SK-N-SH treated with all-trans-retinoic acid at 6 μM for 48 hours (cell line): ENCODE data around the gene SPART.

Experiments used
- BACH2 ChIP-seq: fragments of 250-450 bp; sonication (Bioruptor Pico); IDR thresholded peaks from 2 replicates; pipeline ENCODE4 v1.9.0; 2021; ENCODE audit warnings: mild to moderate bottlenecking, borderline replicate concordance
- OSR1 ChIP-seq: fragments of 250-450 bp; sonication (Bioruptor Pico); IDR thresholded peaks from 2 replicates; pipeline ENCODE4 v1.8.0; 2022; ENCODE audit warnings: moderate library complexity, mild to moderate bottlenecking, inconsistent platforms
- PATZ1 ChIP-seq: fragments of 250-450 bp; sonication (Bioruptor Pico); IDR thresholded peaks from 2 replicates; pipeline ENCODE4 v1.8.0; 2020; ENCODE audit warnings: mild to moderate bottlenecking, moderate library complexity, borderline replicate concordance
- PPARA ChIP-seq: fragments of 250-450 bp; sonication (Bioruptor Pico); IDR thresholded peaks from 2 replicates; pipeline ENCODE4 v1.5.0; 2020; ENCODE audit warnings: mild to moderate bottlenecking, borderline replicate concordance
- RARB ChIP-seq: fragments of 250-450 bp; sonication (Bioruptor Pico); IDR thresholded peaks from 2 replicates; pipeline ENCODE4 v1.8.0; 2021; ENCODE audit warnings: mild to moderate bottlenecking, moderate library complexity
- TCF4 ChIP-seq: fragments of 250-450 bp; sonication (Bioruptor Pico); IDR thresholded peaks from 2 replicates; pipeline ENCODE4 v1.8.0; 2021; ENCODE audit warnings: mild to moderate bottlenecking, moderate library complexity, borderline replicate concordance
- ZFP30 ChIP-seq: fragments of 450-650 bp; formaldehyde crosslinking; IDR thresholded peaks from 2 replicates; pipeline ENCODE4 v1.5.0; 2022; ENCODE audit warnings: mild to moderate bottlenecking, moderate library complexity
- ZNF70 ChIP-seq: fragments of 450-650 bp; formaldehyde crosslinking; IDR thresholded peaks from 2 replicates; pipeline ENCODE4 v1.5.0; 2020; ENCODE audit warnings: mild to moderate bottlenecking, moderate library complexity
- ZNF8 ChIP-seq: fragments of 450-650 bp; formaldehyde crosslinking; IDR thresholded peaks from 2 replicates; pipeline ENCODE4 v1.5.0; 2020; ENCODE audit warnings: mild to moderate bottlenecking, moderate library complexity
- TF ChIP-seq, protein P1 (sequence below): fragments of 250-450 bp; sonication (Bioruptor Pico); IDR thresholded peaks from 2 replicates; pipeline ENCODE4 v1.5.1; 2020; ENCODE audit warnings: low read depth, mild to moderate bottlenecking, moderate library complexity
- TF ChIP-seq, protein P2 (sequence below): fragments of 250-450 bp; sonication (Bioruptor Pico); IDR thresholded peaks from 2 replicates; pipeline ENCODE4 v1.8.0; 2021; ENCODE audit warnings: low read depth, mild to moderate bottlenecking, moderate library complexity, borderline replicate concordance

GRCh38 chr13:36258831-36259230 is 87.4 kb downstream of the SPART start:
- TF ChIP-seq TCF4 (CRISPR knock-in tag) (no peak), PPARA (CRISPR knock-in tag) (no peak), RARB (CRISPR knock-in tag) (no peak), ZNF70 (no peak), PATZ1 (CRISPR knock-in tag) (no peak), ZNF8 (CRISPR knock-in tag) (no peak), BACH2 (CRISPR knock-in tag) (no peak), OSR1 (CRISPR knock-in tag) (no peak), ZFP30 (CRISPR knock-in tag) (no peak)
- TF ChIP-seq, protein P1, sequence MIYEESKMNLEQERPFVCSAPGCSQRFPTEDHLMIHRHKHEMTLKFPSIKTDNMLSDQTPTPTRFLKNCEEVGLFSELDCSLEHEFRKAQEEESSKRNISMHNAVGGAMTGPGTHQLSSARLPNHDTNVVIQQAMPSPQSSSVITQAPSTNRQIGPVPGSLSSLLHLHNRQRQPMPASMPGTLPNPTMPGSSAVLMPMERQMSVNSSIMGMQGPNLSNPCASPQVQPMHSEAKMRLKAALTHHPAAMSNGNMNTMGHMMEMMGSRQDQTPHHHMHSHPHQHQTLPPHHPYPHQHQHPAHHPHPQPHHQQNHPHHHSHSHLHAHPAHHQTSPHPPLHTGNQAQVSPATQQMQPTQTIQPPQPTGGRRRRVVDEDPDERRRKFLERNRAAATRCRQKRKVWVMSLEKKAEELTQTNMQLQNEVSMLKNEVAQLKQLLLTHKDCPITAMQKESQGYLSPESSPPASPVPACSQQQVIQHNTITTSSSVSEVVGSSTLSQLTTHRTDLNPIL (CRISPR knock-in tag): no peak
- TF ChIP-seq, protein P2, sequence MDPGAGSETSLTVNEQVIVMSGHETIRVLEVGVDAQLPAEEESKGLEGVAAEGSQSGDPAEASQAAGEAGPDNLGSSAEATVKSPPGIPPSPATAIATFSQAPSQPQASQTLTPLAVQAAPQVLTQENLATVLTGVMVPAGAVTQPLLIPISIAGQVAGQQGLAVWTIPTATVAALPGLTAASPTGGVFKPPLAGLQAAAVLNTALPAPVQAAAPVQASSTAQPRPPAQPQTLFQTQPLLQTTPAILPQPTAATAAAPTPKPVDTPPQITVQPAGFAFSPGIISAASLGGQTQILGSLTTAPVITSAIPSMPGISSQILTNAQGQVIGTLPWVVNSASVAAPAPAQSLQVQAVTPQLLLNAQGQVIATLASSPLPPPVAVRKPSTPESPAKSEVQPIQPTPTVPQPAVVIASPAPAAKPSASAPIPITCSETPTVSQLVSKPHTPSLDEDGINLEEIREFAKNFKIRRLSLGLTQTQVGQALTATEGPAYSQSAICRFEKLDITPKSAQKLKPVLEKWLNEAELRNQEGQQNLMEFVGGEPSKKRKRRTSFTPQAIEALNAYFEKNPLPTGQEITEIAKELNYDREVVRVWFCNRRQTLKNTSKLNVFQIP: no peak
